Activated T-cell treated with anti-CD3 and anti-CD28 coated beads, Interleukin-2, amount 50 U/mL, for 72 hours (primary cell): ENCODE measurements around the gene PBRM1. TPM values are rescaled to one million over a fixed set of nuclear protein-coding genes. Genes with fewer than 3 reads are reported as not detected.

Experiments used
- ATAC-seq, 2 donors: fragments of 150-1000 bp; cut with Tn5 transposase; replicated peaks in 1 of 2; 2 replicates each; pipeline ENCODE4 v1.10.0; 2021; ENCODE audit warnings: moderate library complexity in 2 of 2, mild to moderate bottlenecking in 1 of 2
- DNase-seq, 2 donors: peaks; one replicate each; pipeline ENCODE4 v3.0.0; 2021 to 2022; ENCODE audit warnings: mixed read lengths in 1 of 2
- H3K27ac Mint-ChIP-seq: one replicate; pipeline ENCODE4 v1.8.0; 2022; ENCODE audit warnings: mild to moderate bottlenecking, moderate library complexity, mixed read lengths
- H3K27me3 Mint-ChIP-seq: one replicate; pipeline ENCODE4 v1.8.0; 2022; ENCODE audit warnings: low read depth, mixed read lengths
- H3K36me3 Mint-ChIP-seq, 2 donors: one replicate each; pipeline ENCODE4 v1.8.0; 2022; ENCODE audit warnings: mixed read lengths in 2 of 2, mild to moderate bottlenecking in 1 of 2; ENCODE audit not compliant: insufficient read depth in 2 of 2
- H3K4me1 Mint-ChIP-seq: one replicate; pipeline ENCODE4 v1.8.0; 2022; ENCODE audit warnings: low read depth, mixed read lengths
- H3K4me3 Mint-ChIP-seq, 2 donors: one replicate each; pipeline ENCODE4 v1.8.0; 2022; ENCODE audit warnings: mild to moderate bottlenecking in 2 of 2, mixed read lengths in 2 of 2, moderate library complexity in 2 of 2
- H3K9me3 Mint-ChIP-seq, 2 donors: one replicate each; pipeline ENCODE4 v1.8.0; 2022; ENCODE audit warnings: mixed read lengths in 2 of 2
- total RNA-seq, 2 donors: library from RNA; stranded (reverse); gene quantifications; one replicate each; pipeline ENCODE4 v1.2.3, GENCODE V29; 2022

PBRM1 gene
- total RNA-seq, 2 donors from 2014 or later, result 66.2 to 66.7 TPM

DNA sequence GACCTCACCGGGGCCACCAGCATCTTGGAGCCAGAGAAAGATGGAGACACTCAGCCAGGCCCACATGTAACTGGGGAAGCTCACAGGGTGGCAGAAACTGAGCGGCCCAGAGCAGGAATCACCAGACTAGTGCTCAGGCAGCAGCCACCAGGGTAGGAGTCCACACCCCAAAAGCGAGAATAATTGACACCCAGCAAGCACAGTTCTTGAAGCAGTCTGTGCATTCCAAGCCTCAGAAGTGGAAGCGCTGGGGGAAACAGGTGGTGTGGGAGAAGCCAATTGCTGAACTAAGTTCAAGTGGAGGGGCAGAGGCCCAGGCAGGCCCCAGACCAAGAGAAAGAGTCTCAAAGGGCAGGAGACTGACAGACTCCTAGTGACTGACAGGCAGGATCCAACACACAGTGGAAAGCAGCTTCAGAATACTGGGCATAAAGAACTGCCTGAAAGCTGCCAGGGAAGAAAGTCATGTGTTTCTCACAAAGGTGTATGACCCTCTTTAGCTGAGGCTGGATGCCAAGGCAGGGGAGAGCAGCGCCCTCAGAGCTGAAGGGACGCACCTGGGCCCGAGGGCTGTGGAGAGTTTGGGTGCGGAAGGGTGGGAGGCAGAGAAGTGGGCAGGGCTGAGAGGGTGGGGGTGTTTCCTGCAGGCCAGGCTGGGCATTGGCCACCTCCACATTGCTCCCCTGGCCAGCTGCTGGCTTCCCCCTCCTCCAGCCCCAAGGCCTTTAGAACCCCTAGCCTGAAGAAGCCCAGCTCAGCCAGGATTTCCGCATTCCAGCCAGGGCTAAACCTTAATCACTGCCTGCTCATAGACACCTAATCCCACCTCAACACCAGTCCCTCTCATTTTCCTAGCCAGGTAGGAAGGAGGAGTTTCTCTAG, 159.8 kb downstream of the PBRM1 start:
- no peak overlapping the region for H3K27ac Mint-ChIP-seq
- no peak for ATAC-seq
- DNase-seq, result no peak
- peaks cover 0 to 2% of the 10 kb centered on the region in 2 donors for H3K36me3 Mint-ChIP-seq
- H3K4me3 Mint-ChIP-seq, result no peak overlapping the region
- H3K27me3 Mint-ChIP-seq, result no peaks in the 10 kb centered on the region
- H3K4me1 Mint-ChIP-seq, result no peaks in the 10 kb centered on the region
- H3K9me3 Mint-ChIP-seq, result no peaks in the 10 kb centered on the region

DNA sequence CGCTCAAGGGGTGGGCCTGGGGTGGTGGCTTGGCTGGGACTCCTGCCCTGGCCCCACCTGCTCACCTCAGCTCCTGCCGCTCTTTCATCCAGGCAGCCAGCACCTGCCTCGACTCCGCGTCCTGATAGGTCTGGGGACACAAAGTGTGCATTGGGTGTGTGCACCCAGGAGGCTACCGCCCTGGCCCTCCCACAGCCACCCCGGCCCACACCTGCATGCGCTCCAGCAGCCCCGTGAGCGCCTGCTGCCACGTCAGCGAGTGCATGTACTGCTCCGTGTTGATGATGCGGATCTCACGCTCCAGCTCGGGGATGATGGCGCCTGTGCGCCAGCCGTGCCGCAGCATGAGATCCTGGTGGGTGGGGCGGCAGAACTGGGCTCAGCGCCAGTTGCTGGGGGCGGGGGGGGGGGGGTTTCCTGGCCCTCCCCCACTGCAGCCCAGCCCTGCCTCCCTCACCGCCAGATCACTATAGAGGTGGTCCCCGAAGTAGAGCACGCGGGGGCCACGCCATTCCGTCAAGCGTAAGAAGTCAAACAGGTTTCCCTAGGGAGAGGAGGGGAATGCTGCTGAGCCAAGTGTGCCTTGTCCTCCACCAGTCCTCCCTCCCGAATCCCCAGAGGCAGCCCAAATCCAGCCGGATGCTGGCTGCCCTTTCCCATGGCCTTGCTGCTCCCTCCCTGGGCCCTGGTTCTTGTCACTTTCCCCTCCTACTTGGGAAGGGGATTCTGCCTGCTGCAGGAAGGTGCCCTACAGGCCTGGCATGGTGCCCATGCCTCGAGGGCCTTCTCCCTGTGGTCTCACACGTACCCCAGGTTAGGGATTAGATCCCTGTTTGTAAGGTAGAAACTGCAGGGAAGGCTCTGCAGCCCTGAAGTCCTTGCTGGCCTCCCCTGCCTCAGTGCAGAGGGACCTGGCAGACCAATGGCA, 160.7 kb downstream of the PBRM1 start:
- Mint-ChIP-seq H3K4me1 (no peaks in the 10 kb centered on the region), H3K9me3 (no peaks in the 10 kb centered on the region), H3K27ac (no peak overlapping the region), H3K4me3 (no peak overlapping the region), H3K27me3 (no peaks in the 10 kb centered on the region), H3K36me3 (peaks cover 0 to 2% of the 10 kb centered on the region in 2 donors)
- ATAC-seq (no peak), DNase-seq (no peak)

DNA sequence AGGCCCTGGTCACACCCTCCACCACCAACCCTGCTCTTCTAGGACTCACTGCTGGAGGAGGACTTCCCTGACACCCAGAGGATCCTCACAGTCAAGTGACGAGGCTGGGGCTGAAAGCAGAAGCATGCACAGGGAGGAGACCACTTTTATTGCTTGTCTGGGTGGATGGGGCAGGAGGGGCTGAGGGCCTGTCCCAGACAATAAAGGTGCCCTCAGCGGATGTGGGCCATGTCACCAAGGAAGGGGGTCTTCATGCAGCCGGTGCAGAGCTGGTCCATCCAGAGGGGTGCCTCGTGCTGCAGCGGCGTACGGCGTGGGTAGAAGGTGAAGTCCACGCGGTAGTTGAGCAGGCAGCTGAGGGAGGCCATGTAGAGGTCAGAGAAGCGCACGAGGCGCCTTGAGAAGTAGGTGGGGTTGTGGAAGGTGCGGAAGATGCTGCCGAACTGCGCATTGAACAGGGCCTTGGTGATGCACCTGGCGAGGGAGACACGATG, 161.4 kb downstream of the PBRM1 start:
- H3K36me3 Mint-ChIP-seq, result peaks cover 0 to 2% of the 10 kb centered on the region in 2 donors
- H3K9me3 Mint-ChIP-seq, result no peaks in the 10 kb centered on the region
- no peak for ATAC-seq
- no peaks in the 10 kb centered on the region for H3K27me3 Mint-ChIP-seq
- DNase-seq, result no peak
- no peaks in the 10 kb centered on the region for H3K4me1 Mint-ChIP-seq
- H3K4me3 Mint-ChIP-seq, result no peak overlapping the region
- H3K27ac Mint-ChIP-seq, result no peak overlapping the region

DNA sequence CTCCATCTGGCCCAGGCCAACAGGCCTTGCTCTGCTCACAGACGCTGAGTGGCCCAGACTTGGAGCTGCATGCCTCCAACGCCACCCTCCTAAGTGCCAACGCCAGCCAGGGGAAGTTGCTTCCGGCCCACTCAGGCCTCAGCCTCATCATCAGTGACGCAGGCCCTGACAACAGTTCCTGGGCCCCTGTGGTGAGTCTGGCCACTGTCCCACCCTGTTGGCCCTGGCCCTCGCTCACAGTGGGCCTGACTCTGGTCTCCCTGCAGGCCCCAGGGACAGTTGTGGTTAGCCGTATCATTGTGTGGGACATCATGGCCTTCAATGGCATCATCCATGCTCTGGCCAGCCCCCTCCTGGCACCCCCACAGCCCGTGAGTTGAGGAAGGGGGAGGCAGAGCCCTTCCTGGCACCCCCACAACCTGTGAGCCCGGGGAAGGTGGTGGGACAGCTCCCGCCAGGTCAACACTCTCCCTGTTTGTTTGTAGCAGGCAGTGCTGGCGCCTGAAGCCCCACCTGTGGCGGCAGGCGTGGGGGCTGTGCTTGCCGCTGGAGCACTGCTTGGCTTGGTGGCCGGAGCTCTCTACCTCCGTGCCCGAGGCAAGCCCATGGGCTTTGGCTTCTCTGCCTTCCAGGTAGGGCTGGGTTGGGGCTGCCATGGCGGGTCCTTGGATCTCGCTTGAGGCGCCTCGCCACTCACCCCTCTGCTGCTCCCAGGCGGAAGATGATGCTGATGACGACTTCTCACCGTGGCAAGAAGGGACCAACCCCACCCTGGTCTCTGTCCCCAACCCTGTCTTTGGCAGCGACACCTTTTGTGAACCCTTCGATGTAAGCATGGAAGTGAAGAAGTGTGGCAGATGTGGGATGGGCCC, 162.1 kb downstream of the PBRM1 start:
- Mint-ChIP-seq H3K27me3 (no peaks in the 10 kb centered on the region), H3K27ac (no peak overlapping the region), H3K4me3 (no peak overlapping the region), H3K36me3 (peaks cover 0 to 2% of the 10 kb centered on the region in 2 donors), H3K4me1 (no peaks in the 10 kb centered on the region), H3K9me3 (no peaks in the 10 kb centered on the region)
- no peak for ATAC-seq
- DNase-seq, result no peak

DNA sequence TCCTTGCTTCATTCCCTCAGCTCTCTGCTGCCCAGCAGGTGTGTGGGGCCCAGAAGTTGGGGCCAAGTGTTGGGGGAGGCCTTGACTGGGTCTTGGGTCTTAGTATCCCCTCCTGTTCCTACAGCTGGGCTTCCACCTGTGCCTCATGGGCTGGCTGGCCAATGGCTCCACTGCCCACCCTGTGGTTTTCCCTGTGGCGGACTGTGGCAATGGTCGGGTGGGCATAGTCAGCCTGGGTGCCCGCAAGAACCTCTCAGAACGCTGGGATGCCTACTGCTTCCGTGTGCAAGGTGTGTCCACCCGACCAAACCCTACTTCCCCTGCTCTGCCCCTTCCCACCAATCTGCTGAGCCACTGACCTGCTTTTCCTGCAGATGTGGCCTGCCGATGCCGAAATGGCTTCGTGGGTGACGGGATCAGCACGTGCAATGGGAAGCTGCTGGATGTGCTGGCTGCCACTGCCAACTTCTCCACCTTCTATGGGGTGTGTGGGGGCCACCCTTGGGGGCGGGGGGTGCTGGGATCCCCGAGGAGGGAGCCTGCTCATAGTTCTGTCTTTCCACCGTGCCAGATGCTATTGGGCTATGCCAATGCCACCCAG, 163.0 kb downstream of the PBRM1 start:
- Mint-ChIP-seq H3K27me3 (no peaks in the 10 kb centered on the region), H3K27ac (no peak overlapping the region), H3K4me3 (no peak overlapping the region), H3K36me3 (peaks cover 0 to 2% of the 10 kb centered on the region in 2 donors), H3K4me1 (no peaks in the 10 kb centered on the region), H3K9me3 (no peaks in the 10 kb centered on the region)
- ATAC-seq (no peak), DNase-seq (no peak)

DNA sequence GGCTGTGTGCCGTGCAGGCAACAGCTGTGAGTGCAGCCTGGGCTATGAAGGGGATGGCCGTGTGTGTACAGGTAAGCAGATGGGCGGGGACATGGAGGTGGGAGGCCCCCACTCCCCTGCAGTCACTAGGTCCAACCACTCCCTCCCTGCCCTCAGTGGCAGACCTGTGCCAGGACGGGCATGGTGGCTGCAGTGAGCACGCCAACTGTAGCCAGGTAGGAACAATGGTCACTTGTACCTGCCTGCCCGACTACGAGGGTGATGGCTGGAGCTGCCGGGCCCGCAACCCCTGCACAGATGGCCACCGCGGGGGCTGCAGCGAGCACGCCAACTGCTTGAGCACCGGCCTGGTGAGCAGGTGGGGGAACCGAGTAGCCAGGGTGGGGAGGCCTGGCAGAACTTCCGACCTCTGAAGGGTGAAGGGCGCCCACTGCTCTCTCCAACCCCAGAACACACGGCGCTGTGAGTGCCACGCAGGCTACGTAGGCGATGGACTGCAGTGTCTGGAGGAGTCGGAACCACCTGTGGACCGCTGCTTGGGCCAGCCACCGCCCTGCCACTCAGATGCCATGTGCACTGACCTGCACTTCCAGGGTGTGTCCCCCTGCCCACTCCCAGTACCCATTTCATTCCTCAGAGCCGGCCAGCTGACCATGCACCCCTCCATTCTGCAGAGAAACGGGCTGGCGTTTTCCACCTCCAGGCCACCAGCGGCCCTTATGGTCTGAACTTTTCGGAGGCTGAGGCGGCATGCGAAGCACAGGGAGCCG, 163.6 kb downstream of the PBRM1 start:
- DNase-seq, result no peak
- Mint-ChIP-seq H3K4me3 (no peak overlapping the region), H3K27ac (no peak overlapping the region), H3K9me3 (no peaks in the 10 kb centered on the region), H3K27me3 (no peaks in the 10 kb centered on the region), H3K4me1 (no peaks in the 10 kb centered on the region), H3K36me3 (peaks cover 0 to 2% of the 10 kb centered on the region in 2 donors)
- ATAC-seq, result no peak

DNA sequence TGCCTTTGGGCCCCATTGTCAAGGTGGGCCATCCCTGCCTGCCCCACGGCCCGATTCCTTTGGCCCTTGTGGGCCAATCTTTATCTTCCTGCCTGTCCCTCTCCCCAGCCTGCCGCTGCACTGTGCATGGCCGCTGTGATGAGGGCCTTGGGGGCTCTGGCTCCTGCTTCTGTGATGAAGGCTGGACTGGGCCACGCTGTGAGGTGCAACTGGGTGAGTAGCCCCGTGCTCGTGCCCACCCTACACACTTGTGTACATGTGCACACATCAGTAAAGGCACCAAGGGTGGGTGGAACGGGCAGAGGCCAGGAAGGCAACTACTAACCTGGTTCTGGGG, 164.3 kb downstream of the PBRM1 start:
- Mint-ChIP-seq H3K4me3 (no peak overlapping the region), H3K36me3 (peaks cover 0 to 2% of the 10 kb centered on the region in 2 donors), H3K27me3 (no peaks in the 10 kb centered on the region), H3K27ac (no peak overlapping the region), H3K9me3 (no peaks in the 10 kb centered on the region), H3K4me1 (no peaks in the 10 kb centered on the region)
- ATAC-seq, result no peak
- DNase-seq, result no peak

DNA sequence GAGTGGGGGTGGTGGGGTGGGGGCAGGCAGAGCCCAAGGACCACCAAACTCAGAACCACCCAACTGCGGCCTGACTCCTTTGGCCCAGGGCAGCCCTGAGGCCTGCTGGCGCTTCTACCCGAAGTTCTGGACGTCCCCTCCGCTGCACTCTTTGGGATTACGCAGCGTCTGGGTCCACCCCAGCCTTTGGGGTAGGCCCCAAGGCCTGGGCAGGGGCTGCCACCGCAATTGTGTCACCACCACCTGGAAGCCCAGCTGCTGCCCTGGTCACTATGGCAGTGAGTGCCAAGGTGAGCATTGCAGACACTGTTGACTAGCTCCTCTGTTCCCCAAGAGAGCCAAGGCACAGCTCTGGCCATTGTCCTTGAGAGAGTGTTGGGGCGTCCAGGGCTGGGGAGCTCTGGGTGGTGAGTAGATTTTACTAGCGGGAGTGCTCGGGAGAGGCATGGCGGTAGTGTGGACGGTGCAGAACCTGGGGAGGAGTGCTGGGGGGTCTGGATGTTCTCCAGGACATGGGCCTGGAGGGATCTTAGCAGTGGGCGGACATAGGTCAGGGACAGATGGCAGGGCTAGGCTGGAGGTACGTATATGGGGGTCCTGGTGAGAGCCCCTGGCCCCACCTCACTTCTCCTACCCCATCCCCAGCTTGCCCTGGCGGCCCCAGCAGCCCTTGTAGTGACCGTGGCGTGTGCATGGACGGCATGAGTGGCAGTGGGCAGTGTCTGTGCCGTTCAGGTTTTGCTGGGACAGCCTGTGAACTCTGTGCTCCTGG, 164.8 kb downstream of the PBRM1 start:
- Mint-ChIP-seq H3K27me3 (no peaks in the 10 kb centered on the region), H3K4me3 (no peak overlapping the region)

DNA sequence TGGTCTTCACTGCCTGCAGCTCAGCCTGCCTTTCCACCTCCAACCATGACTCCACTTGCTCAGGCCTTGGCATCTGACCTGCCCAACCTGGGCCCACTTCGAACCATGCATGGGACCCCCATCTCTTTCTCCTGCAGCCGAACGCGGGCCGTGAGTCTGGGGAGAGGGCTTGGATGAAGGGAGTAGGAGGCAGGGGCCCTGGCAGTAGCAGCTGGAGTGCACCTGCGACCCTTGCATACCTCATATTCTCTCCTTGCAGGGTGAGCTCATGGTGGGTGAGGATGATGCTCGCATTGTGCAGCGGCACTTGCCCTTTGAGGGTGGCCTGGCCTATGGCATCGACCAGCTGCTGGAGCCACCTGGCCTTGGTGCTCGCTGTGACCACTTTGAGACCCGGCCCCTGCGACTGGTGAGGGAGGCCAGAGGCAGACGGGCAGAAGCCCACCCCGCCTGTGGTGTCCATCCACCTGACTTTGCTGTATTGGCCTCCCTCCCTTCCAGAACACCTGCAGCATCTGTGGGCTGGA, 165.5 kb downstream of the PBRM1 start:
- no peak overlapping the region for H3K27ac Mint-ChIP-seq
- H3K27me3 Mint-ChIP-seq, result no peaks in the 10 kb centered on the region
- ATAC-seq, result no peak
- H3K9me3 Mint-ChIP-seq, result no peaks in the 10 kb centered on the region
- no peaks in the 10 kb centered on the region for H3K4me1 Mint-ChIP-seq
- H3K4me3 Mint-ChIP-seq, result no peak overlapping the region
- DNase-seq, result no peak
- H3K36me3 Mint-ChIP-seq, result peaks cover 0 to 2% of the 10 kb centered on the region in 2 donors

More for the DNA sequence above, 164.8 kb downstream of the PBRM1 start:
- H3K27ac Mint-ChIP-seq, result no peak overlapping the region
- peaks cover 0 to 2% of the 10 kb centered on the region in 2 donors for H3K36me3 Mint-ChIP-seq
- H3K4me1 Mint-ChIP-seq, result no peaks in the 10 kb centered on the region
- ATAC-seq (no peak), DNase-seq (no peak)
- H3K9me3 Mint-ChIP-seq, result no peaks in the 10 kb centered on the region

DNA sequence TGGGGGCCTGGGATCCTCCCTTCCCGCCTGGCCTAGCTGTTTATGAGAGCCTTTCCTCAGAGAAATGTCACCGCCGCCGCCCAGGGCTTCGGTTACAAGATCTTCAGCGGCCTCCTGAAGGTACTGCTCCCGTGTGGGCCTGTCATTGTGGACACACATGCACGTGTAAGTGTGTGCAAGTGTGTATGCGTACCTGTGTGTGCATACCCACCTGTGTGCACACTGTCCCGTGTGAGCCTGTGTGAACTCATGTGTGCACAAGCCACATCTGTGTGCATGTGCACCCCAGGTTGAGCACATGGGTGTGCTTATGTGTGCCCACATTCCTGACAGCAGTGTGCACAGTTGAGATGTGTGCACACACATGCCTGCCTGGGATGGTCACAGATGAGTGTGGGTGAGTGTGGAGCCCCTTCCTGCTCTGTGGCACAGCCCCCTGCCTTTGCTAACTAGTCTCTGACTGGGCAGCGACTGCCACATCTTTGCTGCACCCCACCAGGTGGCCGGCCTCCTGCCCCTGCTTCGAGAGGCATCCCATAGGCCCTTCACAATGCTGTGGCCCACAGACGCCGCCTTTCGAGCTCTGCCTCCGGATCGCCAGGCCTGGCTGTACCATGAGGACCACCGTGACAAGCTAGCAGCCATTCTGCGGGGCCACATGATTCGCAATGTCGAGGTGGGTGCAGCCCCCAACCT, 166.1 kb downstream of the PBRM1 start:
- Mint-ChIP-seq H3K36me3 (peaks cover 0 to 2% of the 10 kb centered on the region in 2 donors), H3K4me3 (no peak overlapping the region), H3K9me3 (no peaks in the 10 kb centered on the region), H3K4me1 (no peaks in the 10 kb centered on the region), H3K27me3 (no peaks in the 10 kb centered on the region), H3K27ac (no peak overlapping the region)
- DNase-seq (no peak), ATAC-seq (no peak)
